Measurements from ENCODE around the gene AASDH. TPM values are rescaled to one million over a fixed set of nuclear protein-coding genes. Genes with fewer than 3 reads are reported as not detected.

The AASDH gene
- total and polyA plus RNA-seq, 2 of the 13 experiments (the other 11 are each of a cell fraction or from before 2014, with no cell fraction given): 12.6 to 14.1 TPM

DNA sequence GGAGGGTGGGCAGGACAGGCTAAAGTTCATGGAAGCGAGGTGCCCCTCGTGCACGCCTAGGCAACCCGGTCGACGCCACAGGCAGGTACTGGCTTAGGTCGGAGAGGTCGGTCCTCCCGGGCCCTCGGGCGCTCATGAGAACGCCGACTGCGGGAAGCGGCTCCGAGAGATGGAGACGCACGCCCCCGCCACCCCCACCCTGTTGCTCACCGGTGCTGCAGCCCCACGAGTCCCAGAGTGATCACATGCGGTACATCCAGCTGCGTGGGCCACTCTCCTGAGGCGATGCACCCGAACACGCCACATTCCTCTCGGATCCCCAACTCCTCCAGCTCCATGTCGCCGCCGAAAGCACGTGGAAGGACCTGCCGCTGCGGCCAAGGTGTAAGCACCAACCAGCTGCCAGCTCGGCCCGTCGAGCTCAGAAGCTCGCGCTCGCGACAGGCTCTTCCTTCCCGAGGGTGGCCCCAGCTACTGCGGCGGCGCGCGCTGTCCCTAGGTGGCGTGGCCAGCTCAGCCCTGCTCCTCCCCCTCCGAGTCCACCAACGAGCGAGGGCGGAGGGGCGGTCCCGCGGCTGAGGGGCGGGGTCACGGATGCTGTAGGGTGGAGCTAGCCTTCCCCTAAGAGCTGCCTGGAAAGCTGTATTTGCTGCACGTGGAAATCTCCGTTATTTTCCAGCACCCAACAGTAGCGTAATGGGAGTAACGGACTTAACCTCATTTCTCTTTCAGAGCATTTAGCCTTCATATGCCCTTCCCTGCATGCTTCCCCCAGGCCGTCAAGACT is 48.0 kb upstream of the AASDH start, which contains the start of gene PPAT (continued):
- TF ChIP-seq ZNF496 (CRISPR knock-in tag; IDR thresholded peaks at IDR 0.05; ENCODE audit: insufficient replicate concordance): no peak
- no peak for TF ChIP-seq PAF1 (CRISPR knock-in tag; IDR thresholded peaks at IDR 0.05)
- TF ChIP-seq, protein P1, sequence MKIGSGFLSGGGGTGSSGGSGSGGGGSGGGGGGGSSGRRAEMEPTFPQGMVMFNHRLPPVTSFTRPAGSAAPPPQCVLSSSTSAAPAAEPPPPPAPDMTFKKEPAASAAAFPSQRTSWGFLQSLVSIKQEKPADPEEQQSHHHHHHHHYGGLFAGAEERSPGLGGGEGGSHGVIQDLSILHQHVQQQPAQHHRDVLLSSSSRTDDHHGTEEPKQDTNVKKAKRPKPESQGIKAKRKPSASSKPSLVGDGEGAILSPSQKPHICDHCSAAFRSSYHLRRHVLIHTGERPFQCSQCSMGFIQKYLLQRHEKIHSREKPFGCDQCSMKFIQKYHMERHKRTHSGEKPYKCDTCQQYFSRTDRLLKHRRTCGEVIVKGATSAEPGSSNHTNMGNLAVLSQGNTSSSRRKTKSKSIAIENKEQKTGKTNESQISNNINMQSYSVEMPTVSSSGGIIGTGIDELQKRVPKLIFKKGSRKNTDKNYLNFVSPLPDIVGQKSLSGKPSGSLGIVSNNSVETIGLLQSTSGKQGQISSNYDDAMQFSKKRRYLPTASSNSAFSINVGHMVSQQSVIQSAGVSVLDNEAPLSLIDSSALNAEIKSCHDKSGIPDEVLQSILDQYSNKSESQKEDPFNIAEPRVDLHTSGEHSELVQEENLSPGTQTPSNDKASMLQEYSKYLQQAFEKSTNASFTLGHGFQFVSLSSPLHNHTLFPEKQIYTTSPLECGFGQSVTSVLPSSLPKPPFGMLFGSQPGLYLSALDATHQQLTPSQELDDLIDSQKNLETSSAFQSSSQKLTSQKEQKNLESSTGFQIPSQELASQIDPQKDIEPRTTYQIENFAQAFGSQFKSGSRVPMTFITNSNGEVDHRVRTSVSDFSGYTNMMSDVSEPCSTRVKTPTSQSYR (CRISPR knock-in tag; IDR thresholded peaks at IDR 0.05; ENCODE audit: borderline replicate concordance): peak; percentile 4; the same call in 1 of the 2 replicates
- TF ChIP-seq ZNF180 (CRISPR knock-in tag; IDR thresholded peaks at IDR 0.05; ENCODE audit: borderline replicate concordance, low read depth): no peak
- TF ChIP-seq, protein P2, sequence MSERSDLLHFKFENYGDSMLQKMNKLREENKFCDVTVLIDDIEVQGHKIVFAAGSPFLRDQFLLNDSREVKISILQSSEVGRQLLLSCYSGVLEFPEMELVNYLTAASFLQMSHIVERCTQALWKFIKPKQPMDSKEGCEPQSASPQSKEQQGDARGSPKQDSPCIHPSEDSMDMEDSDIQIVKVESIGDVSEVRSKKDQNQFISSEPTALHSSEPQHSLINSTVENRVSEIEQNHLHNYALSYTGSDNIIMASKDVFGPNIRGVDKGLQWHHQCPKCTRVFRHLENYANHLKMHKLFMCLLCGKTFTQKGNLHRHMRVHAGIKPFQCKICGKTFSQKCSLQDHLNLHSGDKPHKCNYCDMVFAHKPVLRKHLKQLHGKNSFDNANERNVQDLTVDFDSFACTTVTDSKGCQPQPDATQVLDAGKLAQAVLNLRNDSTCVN (CRISPR knock-in tag; IDR thresholded peaks at IDR 0.05; ENCODE audit: borderline replicate concordance): 0 out of 2 replicates have a peak, but pooled peaks have one; percentile 11
- TF ChIP-seq POLR2AphosphoS5 (IDR thresholded peaks at IDR 0.05; ENCODE audit: low read depth, low read length): peak; percentile 83
- TF ChIP-seq, protein P3, sequence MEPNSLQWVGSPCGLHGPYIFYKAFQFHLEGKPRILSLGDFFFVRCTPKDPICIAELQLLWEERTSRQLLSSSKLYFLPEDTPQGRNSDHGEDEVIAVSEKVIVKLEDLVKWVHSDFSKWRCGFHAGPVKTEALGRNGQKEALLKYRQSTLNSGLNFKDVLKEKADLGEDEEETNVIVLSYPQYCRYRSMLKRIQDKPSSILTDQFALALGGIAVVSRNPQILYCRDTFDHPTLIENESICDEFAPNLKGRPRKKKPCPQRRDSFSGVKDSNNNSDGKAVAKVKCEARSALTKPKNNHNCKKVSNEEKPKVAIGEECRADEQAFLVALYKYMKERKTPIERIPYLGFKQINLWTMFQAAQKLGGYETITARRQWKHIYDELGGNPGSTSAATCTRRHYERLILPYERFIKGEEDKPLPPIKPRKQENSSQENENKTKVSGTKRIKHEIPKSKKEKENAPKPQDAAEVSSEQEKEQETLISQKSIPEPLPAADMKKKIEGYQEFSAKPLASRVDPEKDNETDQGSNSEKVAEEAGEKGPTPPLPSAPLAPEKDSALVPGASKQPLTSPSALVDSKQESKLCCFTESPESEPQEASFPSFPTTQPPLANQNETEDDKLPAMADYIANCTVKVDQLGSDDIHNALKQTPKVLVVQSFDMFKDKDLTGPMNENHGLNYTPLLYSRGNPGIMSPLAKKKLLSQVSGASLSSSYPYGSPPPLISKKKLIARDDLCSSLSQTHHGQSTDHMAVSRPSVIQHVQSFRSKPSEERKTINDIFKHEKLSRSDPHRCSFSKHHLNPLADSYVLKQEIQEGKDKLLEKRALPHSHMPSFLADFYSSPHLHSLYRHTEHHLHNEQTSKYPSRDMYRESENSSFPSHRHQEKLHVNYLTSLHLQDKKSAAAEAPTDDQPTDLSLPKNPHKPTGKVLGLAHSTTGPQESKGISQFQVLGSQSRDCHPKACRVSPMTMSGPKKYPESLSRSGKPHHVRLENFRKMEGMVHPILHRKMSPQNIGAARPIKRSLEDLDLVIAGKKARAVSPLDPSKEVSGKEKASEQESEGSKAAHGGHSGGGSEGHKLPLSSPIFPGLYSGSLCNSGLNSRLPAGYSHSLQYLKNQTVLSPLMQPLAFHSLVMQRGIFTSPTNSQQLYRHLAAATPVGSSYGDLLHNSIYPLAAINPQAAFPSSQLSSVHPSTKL (CRISPR knock-in tag; IDR thresholded peaks at IDR 0.05): no peak
- TF ChIP-seq, protein P4, sequence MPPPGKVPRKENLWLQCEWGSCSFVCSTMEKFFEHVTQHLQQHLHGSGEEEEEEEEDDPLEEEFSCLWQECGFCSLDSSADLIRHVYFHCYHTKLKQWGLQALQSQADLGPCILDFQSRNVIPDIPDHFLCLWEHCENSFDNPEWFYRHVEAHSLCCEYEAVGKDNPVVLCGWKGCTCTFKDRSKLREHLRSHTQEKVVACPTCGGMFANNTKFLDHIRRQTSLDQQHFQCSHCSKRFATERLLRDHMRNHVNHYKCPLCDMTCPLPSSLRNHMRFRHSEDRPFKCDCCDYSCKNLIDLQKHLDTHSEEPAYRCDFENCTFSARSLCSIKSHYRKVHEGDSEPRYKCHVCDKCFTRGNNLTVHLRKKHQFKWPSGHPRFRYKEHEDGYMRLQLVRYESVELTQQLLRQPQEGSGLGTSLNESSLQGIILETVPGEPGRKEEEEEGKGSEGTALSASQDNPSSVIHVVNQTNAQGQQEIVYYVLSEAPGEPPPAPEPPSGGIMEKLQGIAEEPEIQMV (CRISPR knock-in tag; IDR thresholded peaks at IDR 0.05; ENCODE audit: low read depth): no peak
- TF ChIP-seq POGZ (CRISPR knock-in tag; IDR thresholded peaks at IDR 0.05): peak; percentile 32; the same call in 1 of the 2 replicates
- peak; percentile 23; the same call in 1 of the 2 replicates for TF ChIP-seq HES4 (CRISPR knock-in tag; IDR thresholded peaks at IDR 0.05; ENCODE audit: borderline replicate concordance)
- TF ChIP-seq, protein P5, sequence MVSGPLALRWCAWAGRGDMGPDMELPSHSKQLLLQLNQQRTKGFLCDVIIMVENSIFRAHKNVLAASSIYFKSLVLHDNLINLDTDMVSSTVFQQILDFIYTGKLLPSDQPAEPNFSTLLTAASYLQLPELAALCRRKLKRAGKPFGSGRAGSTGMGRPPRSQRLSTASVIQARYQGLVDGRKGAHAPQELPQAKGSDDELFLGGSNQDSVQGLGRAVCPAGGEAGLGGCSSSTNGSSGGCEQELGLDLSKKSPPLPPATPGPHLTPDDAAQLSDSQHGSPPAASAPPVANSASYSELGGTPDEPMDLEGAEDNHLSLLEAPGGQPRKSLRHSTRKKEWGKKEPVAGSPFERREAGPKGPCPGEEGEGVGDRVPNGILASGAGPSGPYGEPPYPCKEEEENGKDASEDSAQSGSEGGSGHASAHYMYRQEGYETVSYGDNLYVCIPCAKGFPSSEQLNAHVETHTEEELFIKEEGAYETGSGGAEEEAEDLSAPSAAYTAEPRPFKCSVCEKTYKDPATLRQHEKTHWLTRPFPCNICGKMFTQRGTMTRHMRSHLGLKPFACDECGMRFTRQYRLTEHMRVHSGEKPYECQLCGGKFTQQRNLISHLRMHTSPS (CRISPR knock-in tag; IDR thresholded peaks at IDR 0.05; ENCODE audit: low read depth): peak; percentile 36; the same call in 1 of the 2 replicates
- TF ChIP-seq FOXA1 (IDR thresholded peaks at IDR 0.05): no peak
- TF ChIP-seq FOXA1 (CRISPR knock-in tag; IDR thresholded peaks at IDR 0.05): 0 out of 2 replicates have a peak, but pooled peaks have one; percentile 5
- TF ChIP-seq TARDBP (CRISPR knock-in tag; IDR thresholded peaks at IDR 0.05): peak; percentile 51; the same call in 1 of the 2 replicates

Data from HepG2 (cell line).